Neutrophil (primary cell): ENCODE data around the gene CCNK.

ENCODE experiments used
- H3K27ac ChIP-seq: fragments of 200-600 bp; sonication (generic); 2 replicates; pipeline ENCODE4 v1.5.1; 2016; ENCODE audit warnings: mild to moderate bottlenecking, moderate library complexity
- H3K27me3 ChIP-seq: fragments of 200-600 bp; sonication (generic); 2 replicates; pipeline ENCODE4 v1.6.0; 2016; ENCODE audit warnings: mild to moderate bottlenecking
- H3K36me3 ChIP-seq: fragments of 200-600 bp; sonication (generic); 2 replicates; pipeline ENCODE4 v1.5.1; 2017
- H3K4me1 ChIP-seq, 2 experiments: fragments of 200-600 bp in 1 of 2; sonication (generic) in 1 of 2; 1 replicate in 1 of 2; 2 replicates in 1 of 2; pipeline versions ENCODE4 v1.5.1 to v1.6.1; 2013 to 2016; ENCODE audit warnings: low read depth in 1 of 2, low read length in 1 of 2, mild to moderate bottlenecking in 1 of 2, moderate library complexity in 1 of 2; ENCODE audit not compliant: control insufficient read depth in 1 of 2, insufficient read depth in 1 of 2
- H3K4me3 ChIP-seq, 2 experiments: fragments of 200-600 bp in 1 of 2; sonication (generic) in 1 of 2; 1 replicate in 1 of 2; 2 replicates in 1 of 2; pipeline ENCODE4 v1.5.1; 2013 to 2016; ENCODE audit warnings: low read depth in 1 of 2, low read length in 1 of 2, mild to moderate bottlenecking in 1 of 2, moderate library complexity in 1 of 2
- H3K9me3 ChIP-seq: fragments of 200-600 bp; sonication (generic); 2 replicates; pipeline ENCODE4 v1.5.1; 2016
- CTCF ChIP-seq: fragments of 200-600 bp; sonication (generic); IDR thresholded peaks from 2 replicates; pipeline ENCODE4 v1.5.1; 2016; ENCODE audit warnings: antibody characterized with exemption

The CCNK gene

GRCh38 chr14:99535448-99535847 lies 54.2 kb downstream of the CCNK start:
- Histone ChIP-seq H3K36me3 (no peaks in the 10 kb centered on the region), H3K4me1 (no peaks in the 10 kb centered on the region), H3K9me3 (no peaks in the 10 kb centered on the region), H3K27ac (no peak overlapping the region), H3K4me3 (no peak overlapping the region), H3K27me3 (peaks cover 9% of the 10 kb centered on the region)
- no peak for TF ChIP-seq CTCF

- TF ChIP-seq CTCF, result no peak
- H3K4me1 ChIP-seq, result no peaks in the 10 kb centered on the region
Observed at GRCh38 chr14:99535908-99536778, 54.9 kb downstream of the CCNK start.

GRCh38 chr14:99537399-99537798 lies 56.2 kb downstream of the CCNK start:
- Histone ChIP-seq H3K36me3 (no peaks in the 10 kb centered on the region), H3K27ac (no peak overlapping the region), H3K4me1 (no peaks in the 10 kb centered on the region), H3K27me3 (peaks cover 9% of the 10 kb centered on the region), H3K9me3 (no peaks in the 10 kb centered on the region), H3K4me3 (no peak overlapping the region)
- no peak for TF ChIP-seq CTCF

More at GRCh38 chr14:99535908-99536778, 54.9 kb downstream of the CCNK start:
- Histone ChIP-seq H3K36me3 (no peaks in the 10 kb centered on the region), H3K4me3 (no peak overlapping the region), H3K9me3 (no peaks in the 10 kb centered on the region), H3K27me3 (peaks cover 9% of the 10 kb centered on the region), H3K27ac (no peak overlapping the region)

GRCh38 chr14:99538275-99538674 lies 57.1 kb downstream of the CCNK start:
- Histone ChIP-seq H3K36me3 (no peaks in the 10 kb centered on the region), H3K27me3 (peaks cover 9% of the 10 kb centered on the region), H3K4me3 (no peak overlapping the region), H3K4me1 (no peaks in the 10 kb centered on the region), H3K27ac (no peak overlapping the region), H3K9me3 (no peaks in the 10 kb centered on the region)
- no peak for TF ChIP-seq CTCF

- Histone ChIP-seq H3K4me1 (no peaks in the 10 kb centered on the region), H3K27me3 (peaks cover 9% of the 10 kb centered on the region), H3K27ac (no peak overlapping the region)
Observed at GRCh38 chr14:99538733-99539132, 57.5 kb downstream of the CCNK start.

More at GRCh38 chr14:99538733-99539132, 57.5 kb downstream of the CCNK start:
- no peak overlapping the region for H3K4me3 ChIP-seq
- no peaks in the 10 kb centered on the region for H3K36me3 ChIP-seq
- no peaks in the 10 kb centered on the region for H3K9me3 ChIP-seq
- no peak for TF ChIP-seq CTCF
